Retinal pigment epithelial cell (primary cell): ENCODE data around the gene MRTFB.

Experiments used
- DNase-seq: peaks from one replicate; pipeline ENCODE4 v3.0.0-alpha.2; 2010; ENCODE audit warnings: low read depth
- H3K4me3 ChIP-seq: 2 replicates; pipeline ENCODE4 v1.5.1; 2011; ENCODE audit warnings: mild to moderate bottlenecking, low read length, control low read depth, moderate library complexity
- CTCF ChIP-seq: conservative IDR thresholded peaks from 2 replicates; pipeline ENCODE4 v1.5.1; 2011; ENCODE audit warnings: low read depth, low read length, control low read depth, inconsistent platforms

The MRTFB gene

GRCh38 chr16:14168146-14168545 lies 97.0 kb downstream of the MRTFB start:
- TF ChIP-seq CTCF = no peak
- H3K4me3 ChIP-seq = no peak overlapping the region
- no peak for DNase-seq

- no peak for TF ChIP-seq CTCF
- no peak overlapping the region for H3K4me3 ChIP-seq
- no peak for DNase-seq
Observed at GRCh38 chr16:14172200-14172809, 101.2 kb downstream of the MRTFB start.

- no peak overlapping the region for H3K4me3 ChIP-seq
- DNase-seq = no peak
- no peak for TF ChIP-seq CTCF
Observed at GRCh38 chr16:14175086-14175485, 104.0 kb downstream of the MRTFB start.

GRCh38 chr16:14177704-14178103 lies 106.6 kb downstream of the MRTFB start:
- DNase-seq = no peak
- TF ChIP-seq CTCF = no peak
- H3K4me3 ChIP-seq = no peak overlapping the region

GRCh38 chr16:14179116-14179515 lies 108.0 kb downstream of the MRTFB start:
- H3K4me3 ChIP-seq = no peak overlapping the region
- no peak for DNase-seq
- no peak for TF ChIP-seq CTCF

GRCh38 chr16:14180481-14180944 lies 109.4 kb downstream of the MRTFB start:
- no peak for TF ChIP-seq CTCF
- no peak overlapping the region for H3K4me3 ChIP-seq
- DNase-seq = no peak

- TF ChIP-seq CTCF = no peak
- no peak overlapping the region for H3K4me3 ChIP-seq
- DNase-seq = peak; percentile 22
Observed at GRCh38 chr16:14181371-14182050, 110.4 kb downstream of the MRTFB start.
